ENCODE measurements around the gene FAM200C. TPM values are rescaled to one million over a fixed set of nuclear protein-coding genes. Genes with fewer than 3 reads are reported as not detected.
A peak's percentile ranks its signal among the peaks of the same experiment; 100 is the strongest.

The FAM200C gene
- total RNA-seq, 2 experiments from 2014 or later = 1.1 to 1.4 TPM

DNA sequence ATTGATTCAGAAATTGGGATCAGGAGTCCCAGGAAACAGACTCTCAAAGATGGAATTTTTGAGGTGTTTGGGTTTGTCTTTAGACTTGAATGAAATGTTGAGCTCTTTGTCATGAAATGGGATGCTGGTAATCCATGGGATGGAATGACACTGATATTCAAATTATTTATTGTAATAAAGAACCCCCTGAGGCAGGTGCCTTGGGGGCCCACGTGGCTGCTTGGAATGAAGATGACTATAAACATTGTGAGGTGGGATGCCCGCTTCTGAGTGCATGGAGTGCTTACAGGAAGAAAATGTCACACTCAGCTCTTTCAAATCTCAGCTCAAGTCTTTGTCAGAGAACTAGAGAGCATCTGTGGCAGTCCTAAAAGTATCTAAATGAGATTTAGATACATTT lies 19.8 kb downstream of the FAM200C start:
- Mint-ChIP-seq H3K9me3 (no peaks in the 10 kb centered on the region), H3K4me3 (no peak overlapping the region), H3K4me1 (ENCODE audit: low read depth) (no peaks in the 10 kb centered on the region), H3K36me3 (peaks cover 1% of the 10 kb centered on the region), H3K27ac (no peak overlapping the region), H3K27me3 (peaks cover 19% of the 10 kb centered on the region)
- no peak for DNase-seq
- CTCF ChIA-PET = interaction anchor here (1.1 to 1.2 kb wide), 2 partner anchors 11 to 35 kb away, joined by 3 read pairs; no protein-coding TSS in a partner anchor
- POLR2A ChIA-PET = no interaction called here
- intact Hi-C loops (cut with micrococcal nuclease) = no loop called here

DNA sequence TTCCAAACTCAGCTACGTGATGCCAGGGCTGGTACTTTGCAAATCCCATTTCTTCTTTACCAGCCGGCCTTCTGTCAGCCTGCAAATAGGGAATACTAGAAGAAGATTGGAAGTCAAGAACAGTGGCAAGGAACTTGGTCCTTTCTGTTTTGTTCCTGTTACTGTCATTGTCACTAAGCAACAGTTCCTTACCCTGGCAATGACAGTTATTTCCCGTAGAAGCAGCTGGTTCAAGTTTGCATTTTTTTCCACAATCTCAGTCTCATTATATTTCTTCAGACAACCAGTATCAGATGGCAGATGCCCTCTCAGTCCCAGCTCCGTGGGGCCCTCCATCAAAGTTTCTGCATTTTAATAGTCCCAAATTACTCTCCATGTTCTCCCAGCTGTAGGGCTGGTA lies 20.3 kb downstream of the FAM200C start:
- ChIA-PET POLR2A (no interaction called here), CTCF (interaction anchor here (1.2 kb wide), 1 partner anchor 34 kb away, joined by 3 read pairs; no protein-coding TSS in a partner anchor)
- no peak for DNase-seq
- intact Hi-C loops (cut with micrococcal nuclease) = no loop called here
- Mint-ChIP-seq H3K36me3 (peaks cover 1% of the 10 kb centered on the region), H3K9me3 (no peaks in the 10 kb centered on the region), H3K4me1 (ENCODE audit: low read depth) (no peaks in the 10 kb centered on the region), H3K27ac (no peak overlapping the region), H3K27me3 (peaks cover 22% of the 10 kb centered on the region), H3K4me3 (no peak overlapping the region)

DNA sequence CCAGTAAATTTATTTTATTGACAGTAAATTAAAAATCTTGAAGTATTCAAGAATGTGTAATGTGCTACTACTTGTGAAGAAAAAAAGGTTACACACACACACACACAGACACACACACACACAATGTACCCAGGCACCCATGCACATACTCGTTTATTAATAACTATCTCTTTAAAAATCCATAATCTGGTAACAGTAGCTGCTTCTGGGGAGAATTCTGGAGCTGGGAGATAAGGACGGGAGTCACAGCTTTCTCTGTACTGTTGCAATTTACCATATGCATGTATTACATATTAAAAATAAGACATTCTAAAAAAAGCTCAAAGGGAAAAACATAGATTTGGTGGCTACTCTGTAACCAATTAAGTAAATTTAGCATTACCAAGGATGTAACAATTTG lies 21.5 kb downstream of the FAM200C start:
- ChIA-PET POLR2A (no interaction called here), CTCF (no interaction called here)
- Mint-ChIP-seq H3K4me1 (ENCODE audit: low read depth) (no peaks in the 10 kb centered on the region), H3K36me3 (peaks cover 1% of the 10 kb centered on the region), H3K27me3 (peaks cover 28% of the 10 kb centered on the region), H3K4me3 (no peak overlapping the region), H3K27ac (no peak overlapping the region), H3K9me3 (no peaks in the 10 kb centered on the region)
- intact Hi-C loops (cut with micrococcal nuclease) = no loop called here
- DNase-seq = no peak

GRCh38 chr5:160377651-160378050 lies 22.2 kb downstream of the FAM200C start:
- no peak overlapping the region for H3K27ac Mint-ChIP-seq
- POLR2A ChIA-PET = no interaction called here
- no peak for DNase-seq
- peaks cover 1% of the 10 kb centered on the region for H3K36me3 Mint-ChIP-seq
- no peak overlapping the region for H3K4me3 Mint-ChIP-seq
- H3K4me1 Mint-ChIP-seq (ENCODE audit: low read depth) = no peaks in the 10 kb centered on the region
- intact Hi-C loops (cut with micrococcal nuclease) = no loop called here
- CTCF ChIA-PET = no interaction called here
- no peaks in the 10 kb centered on the region for H3K9me3 Mint-ChIP-seq
- peaks cover 32% of the 10 kb centered on the region for H3K27me3 Mint-ChIP-seq

DNA sequence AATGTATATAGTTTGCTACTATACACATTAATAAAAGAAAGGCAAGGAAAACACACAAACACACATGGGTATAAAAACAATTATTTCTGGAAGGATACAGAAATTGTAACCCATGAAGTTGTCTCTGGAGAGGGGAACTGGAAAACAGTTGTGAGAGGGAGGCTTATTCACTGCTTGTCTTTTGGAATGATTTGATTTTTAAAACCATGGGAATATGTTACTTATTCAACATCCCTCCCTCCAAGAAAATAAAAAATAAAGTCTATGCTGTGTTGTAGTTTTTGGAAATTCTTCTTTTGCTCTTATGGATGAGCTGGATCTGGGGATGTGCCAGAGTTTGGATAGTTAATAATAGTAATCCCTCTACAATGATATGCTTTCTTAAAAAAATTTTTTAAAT lies 23.4 kb downstream of the FAM200C start:
- Mint-ChIP-seq H3K4me3 (no peak overlapping the region), H3K9me3 (no peaks in the 10 kb centered on the region), H3K36me3 (peaks cover 1% of the 10 kb centered on the region), H3K27me3 (peaks cover 41% of the 10 kb centered on the region), H3K4me1 (ENCODE audit: low read depth) (no peaks in the 10 kb centered on the region), H3K27ac (no peak overlapping the region)
- POLR2A ChIA-PET = no interaction called here
- intact Hi-C loops (cut with micrococcal nuclease) = no loop called here
- no peak for DNase-seq
- CTCF ChIA-PET = interaction anchor here (0.7 to 1.7 kb wide), 2 partner anchors 31 to 293 kb away, joined by 4 to 6 read pairs; no protein-coding TSS in a partner anchor

DNA sequence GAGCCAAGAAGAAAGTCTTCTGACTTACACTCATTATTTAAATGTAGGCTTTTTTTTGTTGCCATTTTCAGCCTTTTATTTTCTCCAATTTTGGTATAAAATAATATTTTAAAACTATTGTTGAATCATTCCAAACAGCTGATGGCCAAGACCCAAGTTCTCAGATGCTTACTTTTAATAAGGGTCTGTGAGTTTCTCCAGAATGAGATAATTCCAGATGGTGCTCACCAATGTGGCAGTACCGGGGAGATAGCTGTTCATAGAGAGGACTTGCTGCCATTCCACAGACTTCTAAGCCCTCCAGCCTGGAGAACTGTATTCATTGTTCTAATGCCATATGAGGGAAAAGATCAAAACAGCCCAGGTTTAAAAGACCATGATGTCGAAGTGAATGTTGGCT lies 24.2 kb downstream of the FAM200C start:
- peaks cover 1% of the 10 kb centered on the region for H3K36me3 Mint-ChIP-seq
- peaks cover 48% of the 10 kb centered on the region for H3K27me3 Mint-ChIP-seq
- H3K9me3 Mint-ChIP-seq = no peaks in the 10 kb centered on the region
- POLR2A ChIA-PET = no interaction called here
- intact Hi-C loops (cut with micrococcal nuclease) = no loop called here
- peaks cover 4% of the 10 kb centered on the region for H3K4me1 Mint-ChIP-seq (ENCODE audit: low read depth)
- CTCF ChIA-PET = interaction anchor here (1.7 kb wide), 1 partner anchor 30 kb away, joined by 6 read pairs; no protein-coding TSS in a partner anchor
- no peak for DNase-seq
- no peak overlapping the region for H3K27ac Mint-ChIP-seq
- no peak overlapping the region for H3K4me3 Mint-ChIP-seq

- POLR2A ChIA-PET = no interaction called here
- intact Hi-C loops (cut with micrococcal nuclease) = no loop called here
- H3K36me3 Mint-ChIP-seq = peaks cover 1% of the 10 kb centered on the region
- no peak overlapping the region for H3K4me3 Mint-ChIP-seq
- DNase-seq = no peak
- CTCF ChIA-PET = interaction anchor here (1.7 kb wide), 1 partner anchor 29 kb away, joined by 6 read pairs; no protein-coding TSS in a partner anchor
- peaks cover 49% of the 10 kb centered on the region for H3K27me3 Mint-ChIP-seq
- H3K9me3 Mint-ChIP-seq = no peaks in the 10 kb centered on the region
- H3K27ac Mint-ChIP-seq = no peak overlapping the region
- H3K4me1 Mint-ChIP-seq (ENCODE audit: low read depth) = peaks cover 5% of the 10 kb centered on the region
Measured at GRCh38 chr5:160375166-160375565, 24.7 kb downstream of the FAM200C start.

- H3K4me3 Mint-ChIP-seq = no peak overlapping the region
- no peaks in the 10 kb centered on the region for H3K36me3 Mint-ChIP-seq
- H3K27ac Mint-ChIP-seq = no peak overlapping the region
- DNase-seq = no peak
- ChIA-PET POLR2A (no interaction called here), CTCF (interaction anchor here (0.6 kb wide), 1 partner anchor 21 kb away, joined by 3 read pairs; no protein-coding TSS in a partner anchor)
- peaks cover 64% of the 10 kb centered on the region for H3K27me3 Mint-ChIP-seq
- peaks cover 14% of the 10 kb centered on the region for H3K4me1 Mint-ChIP-seq (ENCODE audit: low read depth)
- H3K9me3 Mint-ChIP-seq = no peaks in the 10 kb centered on the region
- intact Hi-C loops (cut with micrococcal nuclease) = no loop called here
Measured at GRCh38 chr5:160371294-160371693, 28.6 kb downstream of the FAM200C start.

- H3K36me3 Mint-ChIP-seq = no peaks in the 10 kb centered on the region
- POLR2A ChIA-PET = interaction anchor here (0.8 kb wide), 1 partner anchor 29 kb away, joined by 3 read pairs; no protein-coding TSS in a partner anchor
Measured at GRCh38 chr5:160370713-160371034, 29.2 kb downstream of the FAM200C start.

DNA sequence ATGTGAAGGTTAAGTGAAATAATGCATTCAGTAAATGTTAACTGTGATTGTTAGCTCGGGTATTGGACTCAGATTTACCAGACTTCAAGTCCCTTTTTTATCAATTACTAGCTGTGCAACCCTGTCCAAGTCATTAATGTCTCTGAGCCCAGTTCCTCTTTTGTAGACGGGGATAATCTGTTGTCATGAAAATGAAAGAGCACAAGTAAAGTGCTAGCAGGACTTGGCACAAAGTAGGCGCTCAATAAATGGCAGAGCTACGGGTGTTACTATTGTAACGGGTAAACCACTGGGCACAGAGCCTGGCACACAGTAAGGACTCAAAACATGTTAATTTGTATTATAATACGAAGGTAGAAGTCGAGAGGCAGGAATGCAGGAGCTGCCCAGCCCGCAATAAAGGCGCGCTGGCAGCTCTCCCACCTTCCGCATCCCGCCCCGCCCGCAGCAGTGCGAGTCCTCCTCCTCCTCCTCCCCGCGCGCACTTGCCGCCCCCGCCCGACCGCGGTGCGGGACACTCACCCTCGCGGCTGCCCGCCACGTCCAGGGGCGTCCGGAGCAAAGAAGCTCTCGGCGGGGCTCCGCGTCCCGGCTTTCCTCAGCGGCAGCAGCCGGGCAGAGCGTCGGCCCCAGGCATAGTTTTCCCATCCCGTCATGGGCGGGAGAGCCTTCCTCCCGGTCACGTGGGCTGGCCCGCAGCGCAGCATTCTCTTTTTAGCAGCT lies 29.7 kb downstream of the FAM200C start, which contains the start of gene C1QTNF2:
Gene C1QTNF2 (minus strand): TSS at position 637 of the 723 bp plus-strand sequence. CDS start 15,615 bp downstream, outside the sequence.
- no peak within 1 kb of the TSS for H3K27ac Mint-ChIP-seq
- H3K36me3 Mint-ChIP-seq = no peaks in the 10 kb centered on the region
- intact Hi-C loops (cut with micrococcal nuclease) = no loop called here
- H3K4me3 Mint-ChIP-seq = peak within 1 kb of the TSS; percentile 21
- peak; percentile 44 for DNase-seq
- peaks cover 14% of the 10 kb centered on the region for H3K4me1 Mint-ChIP-seq (ENCODE audit: low read depth)
- H3K27me3 Mint-ChIP-seq = peaks cover 58% of the 10 kb centered on the region
- ChIA-PET POLR2A (interaction anchor here (0.8 kb wide), 1 partner anchor 29 kb away, joined by 3 read pairs; no protein-coding TSS in a partner anchor), CTCF (interaction anchor here (1.1 to 1.6 kb wide), 3 partner anchors 20 to 171 kb away, joined by 3 to 5 read pairs (median 4); no protein-coding TSS in a partner anchor)
- no peaks in the 10 kb centered on the region for H3K9me3 Mint-ChIP-seq

More at GRCh38 chr5:160370713-160371034, 29.2 kb downstream of the FAM200C start:
- Mint-ChIP-seq H3K27me3 (peaks cover 61% of the 10 kb centered on the region), H3K9me3 (no peaks in the 10 kb centered on the region), H3K4me1 (ENCODE audit: low read depth) (peaks cover 14% of the 10 kb centered on the region), H3K27ac (no peak overlapping the region), H3K4me3 (peak overlapping the region; percentile 21)
- intact Hi-C loops (cut with micrococcal nuclease) = no loop called here
- DNase-seq = no peak
- CTCF ChIA-PET = interaction anchor here (0.6 to 1.6 kb wide), 4 partner anchors 20 to 172 kb away, joined by 3 to 5 read pairs (median 4); no protein-coding TSS in a partner anchor

- ChIA-PET CTCF (interaction anchor here (0.6 kb wide), 1 partner anchor 22 kb away, joined by 3 read pairs; no protein-coding TSS in a partner anchor), POLR2A (no interaction called here)
- no peak for DNase-seq
- peaks cover 14% of the 10 kb centered on the region for H3K4me1 Mint-ChIP-seq (ENCODE audit: low read depth)
- H3K4me3 Mint-ChIP-seq = no peak overlapping the region
- no peaks in the 10 kb centered on the region for H3K9me3 Mint-ChIP-seq
- no peak overlapping the region for H3K27ac Mint-ChIP-seq
- H3K36me3 Mint-ChIP-seq = no peaks in the 10 kb centered on the region
- intact Hi-C loops (cut with micrococcal nuclease) = no loop called here
- H3K27me3 Mint-ChIP-seq = peaks cover 49% of the 10 kb centered on the region
Measured at GRCh38 chr5:160367885-160368284, 32.0 kb downstream of the FAM200C start.

DNA sequence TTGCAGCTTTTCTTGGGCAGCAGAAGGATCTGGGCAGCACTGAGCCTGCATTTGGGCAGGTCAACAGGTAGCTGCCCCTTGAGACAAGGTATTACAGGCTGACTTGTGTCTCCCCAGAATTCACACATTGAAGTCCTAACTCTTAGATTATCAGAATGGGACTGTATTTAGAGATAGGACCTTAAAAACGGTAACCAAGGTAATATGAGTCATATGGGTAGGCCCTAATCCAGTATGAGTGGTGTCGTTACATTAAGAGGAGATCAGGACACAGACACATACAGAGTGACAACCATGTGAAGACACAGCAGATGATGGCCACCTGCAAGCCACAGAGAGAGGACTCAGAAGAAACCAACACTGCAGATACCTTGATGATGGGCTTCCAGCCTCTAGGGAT lies 32.6 kb downstream of the FAM200C start:
- Mint-ChIP-seq H3K4me3 (no peak overlapping the region), H3K27ac (no peak overlapping the region), H3K27me3 (peaks cover 43% of the 10 kb centered on the region), H3K4me1 (ENCODE audit: low read depth) (peaks cover 14% of the 10 kb centered on the region), H3K9me3 (no peaks in the 10 kb centered on the region), H3K36me3 (no peaks in the 10 kb centered on the region)
- ChIA-PET CTCF (interaction anchor here (0.6 kb wide), 1 partner anchor 22 kb away, joined by 3 read pairs; no protein-coding TSS in a partner anchor), POLR2A (no interaction called here)
- no peak for DNase-seq
- intact Hi-C loops (cut with micrococcal nuclease) = no loop called here

Measured in activated CD4-positive, alpha-beta memory T cell treated with anti-CD3 and anti-CD28 coated beads for 36 hours (primary cell).